Measurements from ENCODE around the gene EGFLAM.
"Not testable (repeated sequence)": the region's sequence is repeated elsewhere in the genome, so short reads cannot be mapped to it uniquely, and the experiment has no call there.

Gene EGFLAM

DNA sequence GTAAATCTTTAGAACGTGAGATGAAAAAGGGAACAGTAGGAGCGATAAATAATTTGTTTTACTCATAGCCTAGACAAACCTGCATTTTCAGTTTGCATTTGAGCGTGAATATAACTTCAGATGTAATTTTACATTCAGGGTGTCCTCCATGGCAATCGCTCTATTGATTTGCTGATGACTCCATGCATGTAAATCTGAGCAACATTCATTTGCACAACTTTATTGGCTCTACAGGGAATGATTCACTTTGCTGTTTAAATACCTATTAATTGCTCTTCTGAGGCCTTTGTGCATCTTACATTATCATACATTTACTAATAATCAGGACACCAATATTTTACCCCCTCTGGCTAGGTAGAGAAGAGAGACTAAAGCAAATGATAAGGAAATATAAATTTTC lies 122.2 kb downstream of the EGFLAM start:
- no peak for DNase-seq

DNA sequence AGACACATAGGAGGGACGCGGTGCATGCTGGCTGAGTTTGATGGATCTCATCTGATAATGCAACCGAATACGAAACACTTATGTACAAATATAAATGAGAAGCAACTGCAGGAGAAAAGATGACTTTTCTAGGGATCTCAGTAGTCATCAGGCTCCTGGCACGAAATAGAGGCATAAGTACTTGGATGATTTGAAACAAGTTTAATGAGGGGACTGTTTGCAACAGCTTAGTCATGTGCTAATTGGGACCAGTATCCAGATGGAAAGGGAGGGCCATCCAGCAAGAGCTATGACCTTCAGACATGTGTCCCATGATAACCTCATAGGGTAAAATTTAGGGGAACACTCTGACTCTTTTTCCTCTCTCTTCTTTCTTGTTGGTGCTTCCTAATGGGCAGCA lies 123.0 kb downstream of the EGFLAM start:
- no peak for DNase-seq

DNA sequence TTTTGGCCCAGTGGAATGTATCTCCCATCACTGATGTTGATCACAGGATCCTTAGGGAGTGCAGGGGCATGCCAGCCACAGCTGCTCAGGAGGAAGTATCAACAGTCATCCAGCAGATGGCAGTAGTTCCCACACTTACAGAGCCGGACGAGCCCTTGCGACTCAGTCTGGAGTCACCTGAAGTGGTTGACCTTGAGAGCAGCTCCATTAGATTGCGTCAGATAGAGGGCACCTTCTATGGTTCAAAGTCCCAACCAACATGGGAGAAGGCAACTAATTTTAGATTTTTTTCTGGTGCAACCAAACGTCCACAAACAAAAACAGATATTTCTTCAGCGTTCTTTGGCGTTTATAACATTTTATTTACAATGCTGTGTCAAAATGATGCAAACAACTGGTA lies 124.5 kb downstream of the EGFLAM start:
- peak; percentile 15 to 75 for DNase-seq

DNA sequence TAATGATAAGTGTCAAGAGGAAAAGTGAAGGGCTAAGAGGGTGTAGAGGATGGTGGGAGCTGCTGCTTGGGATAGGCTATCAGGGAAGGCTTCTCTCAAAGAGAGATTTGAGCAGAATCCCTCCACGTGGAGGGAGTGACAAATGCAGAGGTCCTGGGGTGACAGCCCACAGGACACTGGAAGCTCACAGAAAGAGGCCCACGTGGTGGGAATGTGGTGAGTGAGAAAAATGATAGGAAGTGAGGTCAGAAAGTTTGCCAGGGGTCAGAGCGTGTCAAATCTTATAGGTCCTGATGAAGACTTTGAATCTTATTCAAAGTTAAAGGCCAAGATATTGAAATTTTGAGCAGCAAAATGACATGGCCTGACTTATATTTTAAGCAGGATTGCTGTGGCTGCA lies 125.3 kb downstream of the EGFLAM start:
- no peak for DNase-seq

DNA sequence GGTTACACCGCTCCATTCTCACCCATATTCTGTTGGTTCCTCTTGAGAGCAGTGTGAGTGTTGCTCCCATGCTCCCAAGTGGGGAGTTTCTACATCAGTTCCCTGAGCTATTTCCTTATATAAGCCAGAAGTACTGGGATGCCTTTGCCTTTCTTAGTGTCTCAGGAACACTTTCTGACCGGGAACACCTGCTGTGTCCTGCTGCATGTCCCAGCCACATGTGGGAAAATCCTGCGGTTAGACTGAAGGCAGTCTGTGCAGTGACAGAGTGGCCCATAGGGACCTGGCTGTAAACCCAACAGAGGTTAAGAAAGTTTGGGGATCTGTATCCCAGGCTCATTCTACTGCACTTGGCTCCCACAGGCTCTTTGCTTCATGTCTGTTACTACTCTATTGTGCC lies 126.0 kb downstream of the EGFLAM start:
- no peak for DNase-seq

- DNase-seq = no peak
Measured at GRCh38 chr5:38387161-38387560, 128.8 kb downstream of the EGFLAM start.

DNA sequence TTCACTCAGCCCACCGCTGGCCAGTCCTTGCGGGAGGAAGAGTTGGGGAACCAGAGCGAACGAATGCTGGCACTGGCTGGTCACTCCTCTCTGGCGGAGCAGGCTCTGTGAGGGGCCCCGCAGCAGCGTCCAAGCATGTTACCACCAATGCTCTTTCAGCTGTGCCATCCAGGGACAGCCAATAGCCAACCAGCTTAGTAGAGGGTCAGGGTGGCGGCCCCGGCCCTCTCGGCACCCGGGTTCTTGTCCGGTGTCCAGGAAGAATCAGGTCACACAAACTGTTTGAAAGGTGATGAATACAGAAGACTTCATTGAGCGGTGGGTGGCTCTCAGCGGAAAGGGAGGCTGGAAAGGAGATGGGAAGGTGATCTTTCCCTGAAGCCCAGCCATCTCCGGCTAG lies 135.3 kb downstream of the EGFLAM start:
- DNase-seq = no peak

GRCh38 chr5:38396766-38397165 lies 138.4 kb downstream of the EGFLAM start:
- DNase-seq = no peak

DNA sequence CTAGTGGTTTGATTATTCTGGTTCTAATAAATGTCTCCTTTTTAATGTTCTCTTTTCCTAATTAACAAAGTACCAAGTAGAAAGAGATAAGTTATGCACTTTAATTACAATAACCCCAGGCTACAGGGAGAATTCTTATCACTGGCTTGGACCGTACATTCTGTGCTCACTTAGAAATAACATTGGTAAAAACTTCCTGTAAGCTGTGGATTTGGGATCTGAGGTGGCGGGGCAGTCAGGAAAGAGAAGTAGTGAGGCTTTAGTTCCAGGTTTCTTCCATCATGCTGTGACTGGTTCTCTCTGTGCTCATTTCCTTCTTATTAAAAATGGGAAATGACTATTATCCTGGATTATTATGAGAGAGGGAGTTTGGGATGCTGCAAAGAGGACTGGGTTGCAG lies 142.0 kb downstream of the EGFLAM start:
- no peak for DNase-seq

DNA sequence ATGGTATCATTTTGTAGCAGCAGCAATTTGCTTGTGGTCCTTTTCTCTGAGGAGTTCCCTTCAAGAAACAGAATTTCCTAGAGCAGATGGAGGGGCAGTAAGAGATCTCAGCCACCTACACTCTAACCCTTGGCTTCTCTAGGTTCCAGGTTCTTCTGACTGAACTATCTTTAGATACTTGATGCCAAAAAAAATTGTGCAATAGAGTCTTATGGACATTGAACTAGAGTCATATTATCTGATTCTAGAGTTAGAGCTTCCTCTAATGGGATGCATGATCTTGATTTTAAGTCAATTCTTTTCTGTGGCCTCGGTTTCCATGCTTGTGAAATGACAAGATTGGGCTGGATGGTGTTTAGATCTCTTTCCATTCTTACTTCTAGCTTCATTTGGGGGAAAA lies 142.8 kb downstream of the EGFLAM start:
- no peak for DNase-seq

DNA sequence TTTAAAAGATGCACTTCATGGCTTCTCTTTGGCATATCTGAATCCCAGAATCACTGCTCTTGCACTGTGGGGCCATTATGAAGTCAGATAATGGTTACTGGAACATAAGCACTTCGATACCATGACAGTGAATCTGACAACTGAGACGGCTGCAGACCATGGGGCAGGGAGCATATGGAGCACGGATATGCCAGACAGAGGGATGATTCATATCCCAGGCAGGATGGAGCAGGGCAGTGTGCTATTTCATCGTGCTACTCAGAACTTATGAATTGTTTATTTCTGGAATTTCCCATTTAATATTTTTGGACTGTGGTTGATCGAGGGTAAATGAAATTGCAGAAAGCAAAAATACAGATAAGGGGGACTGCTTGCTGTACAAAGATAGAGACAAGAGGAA lies 145.0 kb downstream of the EGFLAM start:
- DNase-seq = no peak

DNA sequence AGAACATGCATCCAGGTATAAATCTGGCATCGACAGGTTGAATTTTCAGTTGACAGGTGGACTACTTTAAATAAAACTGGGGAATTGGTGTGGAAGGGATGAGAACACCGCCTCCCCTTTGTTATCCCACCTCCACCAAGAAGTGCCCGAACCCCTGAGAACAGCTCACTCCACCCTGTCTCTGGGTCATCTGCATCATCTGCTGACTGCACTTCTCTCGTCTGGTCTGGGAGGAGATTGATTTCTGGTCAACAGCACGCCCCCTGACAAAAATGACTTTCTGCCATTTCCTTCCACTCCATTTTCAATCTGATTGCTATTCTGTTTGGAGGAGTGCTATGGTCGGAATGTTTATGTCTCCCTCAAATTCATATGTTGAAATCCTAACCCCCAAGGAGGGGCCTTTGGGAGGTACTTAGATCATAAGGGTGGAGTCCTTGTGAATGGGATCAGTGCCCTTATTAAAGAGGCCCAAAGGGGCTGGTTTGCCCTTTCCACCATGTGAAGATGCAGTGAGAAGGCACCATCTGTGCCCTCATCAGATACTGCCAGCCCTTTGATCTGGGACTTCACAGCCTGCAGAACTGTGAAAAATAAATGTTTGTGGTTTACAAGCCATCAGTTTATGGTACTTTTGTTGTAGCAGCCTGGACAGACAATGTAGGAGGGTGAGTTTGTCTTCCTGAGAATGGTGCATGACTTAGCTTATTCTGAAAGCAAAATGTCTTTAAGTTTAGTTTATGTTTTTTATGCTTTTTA lies 145.7 kb downstream of the EGFLAM start:
- DNase-seq = no peak

DNA sequence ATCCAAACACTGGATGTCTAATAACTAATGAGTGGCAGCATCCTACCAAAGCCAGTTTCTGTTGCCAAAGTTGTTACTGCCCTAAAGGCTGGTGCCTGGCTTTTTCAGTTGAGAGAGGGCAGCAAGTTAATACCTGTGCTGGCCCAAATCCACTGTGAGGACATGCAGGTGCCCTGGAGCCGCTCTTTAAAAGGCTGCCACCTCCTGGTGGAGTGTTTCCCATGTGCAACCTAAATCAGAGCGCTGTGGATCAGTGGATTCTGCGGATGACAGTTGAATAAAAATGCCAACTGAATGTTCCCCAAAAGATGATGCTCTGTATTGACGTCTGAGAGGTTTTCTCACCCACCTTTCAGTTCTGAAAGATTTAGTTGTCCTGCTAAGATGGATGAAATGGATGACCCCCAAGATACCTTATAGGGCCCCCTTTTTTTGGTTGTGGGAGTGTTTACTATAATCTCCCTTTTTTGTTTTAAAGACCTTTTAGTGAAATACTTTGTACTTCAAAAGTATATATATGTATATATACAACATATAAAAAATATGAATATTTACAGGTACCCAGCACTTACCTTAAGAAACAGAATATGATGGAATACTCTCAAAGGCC lies 146.4 kb downstream of the EGFLAM start:
- DNase-seq = no peak

GRCh38 chr5:38408446-38409198 lies 150.3 kb downstream of the EGFLAM start:
- no peak for DNase-seq

DNA sequence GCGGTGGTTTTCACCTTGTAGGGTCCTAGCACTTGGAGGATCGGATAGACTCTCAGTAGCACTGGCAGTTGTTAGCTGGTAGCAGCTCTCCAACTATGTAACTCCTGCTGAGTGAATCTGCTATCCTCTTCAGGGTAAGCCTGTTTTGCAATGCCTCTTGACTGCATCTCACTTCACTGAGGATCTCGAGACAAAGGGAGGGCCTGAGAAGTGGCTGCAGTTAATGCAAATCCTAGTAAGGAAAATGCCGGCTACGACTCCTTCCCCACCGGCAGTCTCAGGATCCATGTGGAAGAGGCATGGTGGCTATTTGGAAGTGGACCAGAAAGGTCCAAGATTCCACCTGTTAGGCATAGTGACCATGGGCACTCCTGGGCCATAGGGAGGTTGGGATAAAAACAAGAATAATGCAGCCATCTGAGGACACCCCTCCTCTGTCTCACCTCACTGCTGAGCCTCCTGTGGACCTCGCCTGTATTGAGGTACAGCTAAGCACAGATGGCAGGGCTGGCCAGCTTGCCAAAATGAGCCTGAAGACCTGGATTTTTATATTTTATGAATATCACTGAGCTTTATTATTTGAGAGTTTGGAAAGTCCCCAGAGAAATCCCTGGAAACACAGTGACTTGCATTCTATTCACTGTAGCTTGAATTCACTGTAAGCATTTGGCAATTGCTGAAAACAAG lies 152.1 kb downstream of the EGFLAM start:
- DNase-seq = no peak

GRCh38 chr5:38413696-38414095 lies 155.3 kb downstream of the EGFLAM start:
- DNase-seq = no peak

DNA sequence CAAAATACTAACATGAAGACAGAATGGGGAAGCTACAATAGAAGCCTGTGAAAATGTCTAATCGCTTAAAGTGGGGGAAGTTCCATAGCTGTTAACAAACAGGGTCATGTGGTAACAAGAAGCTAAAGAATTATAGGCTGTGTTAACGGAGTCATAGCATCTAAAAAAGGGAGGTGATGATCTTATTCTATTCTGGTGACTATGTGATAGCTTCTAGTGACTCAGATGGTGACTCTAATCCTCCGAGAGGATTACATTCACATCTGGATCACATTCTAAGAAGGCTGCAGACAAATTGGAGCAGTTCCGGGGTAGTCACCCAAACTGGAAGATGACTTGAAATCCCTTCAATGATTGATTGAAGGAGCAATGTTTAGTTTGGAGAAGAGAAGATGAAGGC lies 156.0 kb downstream of the EGFLAM start:
- no peak for DNase-seq

- DNase-seq = not testable (repeated sequence)
Measured at GRCh38 chr5:38415772-38416171, 157.4 kb downstream of the EGFLAM start.

DNA sequence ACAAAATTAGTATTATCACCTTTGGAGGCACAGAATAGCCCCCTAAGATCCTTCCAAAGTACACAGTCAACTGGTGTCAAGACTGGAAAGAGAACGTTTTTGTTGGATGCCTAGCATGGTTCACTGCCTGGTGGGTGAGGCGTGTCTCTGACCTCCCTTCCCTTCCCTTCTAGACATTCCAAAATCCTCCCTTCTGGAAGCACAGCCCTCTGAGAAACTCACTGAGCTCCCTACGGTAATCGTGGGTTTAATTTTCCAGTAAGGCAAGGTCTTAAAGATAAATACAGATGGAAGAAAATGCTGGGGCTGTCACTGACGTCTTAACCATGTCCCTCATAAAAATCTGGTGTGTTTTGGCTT lies 159.3 kb downstream of the EGFLAM start:
- no peak for DNase-seq

- DNase-seq = no peak
Measured at GRCh38 chr5:38420246-38420645, 161.9 kb downstream of the EGFLAM start.

- DNase-seq = peak; percentile 48 to 72
Measured at GRCh38 chr5:38420691-38421390, 162.5 kb downstream of the EGFLAM start.

- DNase-seq = no peak
Measured at GRCh38 chr5:38422622-38423021, 164.3 kb downstream of the EGFLAM start.
